Neural progenitor cell (in vitro differentiated cells): ENCODE measurements around the gene FBXW11. TPM values are rescaled to one million over a fixed set of nuclear protein-coding genes. Genes with fewer than 3 reads are reported as not detected.

Source experiments
- DNase-seq: peaks from one replicate; pipeline ENCODE4 v3.0.0-alpha.2; 2016; ENCODE audit warnings: low spot score
- H2AFZ ChIP-seq: fragments of 200-600 bp; sonication (generic); replicated peaks from 2 replicates; pipeline ENCODE4 v1.6.1; 2016; ENCODE audit warnings: antibody characterized with exemption
- H3F3A ChIP-seq: fragments of 200-600 bp; sonication (generic); 2 replicates; pipeline ENCODE4 v1.6.1; 2016; ENCODE audit warnings: antibody characterized with exemption, low read depth
- H3K27ac ChIP-seq: fragments of 200-600 bp; sonication (generic); 2 replicates; pipeline ENCODE4 v1.5.1; 2016; ENCODE audit warnings: mild to moderate bottlenecking
- H3K27me3 ChIP-seq: fragments of 200-600 bp; sonication (generic); 2 replicates; pipeline ENCODE4 v1.6.1; 2016; ENCODE audit warnings: mild to moderate bottlenecking, moderate library complexity
- H3K36me3 ChIP-seq: fragments of 200-600 bp; sonication (generic); 2 replicates; pipeline ENCODE4 v1.5.1; 2016
- H3K4me1 ChIP-seq: fragments of 200-600 bp; sonication (generic); 2 replicates; pipeline ENCODE4 v1.6.1; 2016; ENCODE audit warnings: mixed run types
- H3K4me2 ChIP-seq: fragments of 200-600 bp; sonication (generic); 2 replicates; pipeline ENCODE4 v1.6.1; 2016
- H3K4me3 ChIP-seq: fragments of 200-600 bp; sonication (generic); 2 replicates; pipeline ENCODE4 v1.5.1; 2016
- H3K79me2 ChIP-seq: fragments of 200-600 bp; sonication (generic); 2 replicates; pipeline ENCODE4 v1.6.1; 2016; ENCODE audit warnings: low read depth
- H3K9ac ChIP-seq: fragments of 200-600 bp; sonication (generic); 2 replicates; pipeline ENCODE4 v1.6.1; 2016
- H3K9me3 ChIP-seq: fragments of 200-600 bp; sonication (generic); 2 replicates; pipeline ENCODE4 v1.5.1; 2016; ENCODE audit warnings: low read depth
- H4K20me1 ChIP-seq: fragments of 200-600 bp; sonication (generic); 2 replicates; pipeline ENCODE4 v1.6.1; 2016; ENCODE audit warnings: low read depth
- H3K27ac Mint-ChIP-seq: 3 replicates; pipeline ENCODE4 v1.8.0; 2021; ENCODE audit warnings: mixed read lengths
- H3K27me3 Mint-ChIP-seq: 2 replicates; pipeline ENCODE4 v1.8.0; 2022; ENCODE audit warnings: low read depth, mild to moderate bottlenecking, inconsistent platforms, moderate library complexity, mixed read lengths; ENCODE audit not compliant: insufficient read depth
- H3K36me3 Mint-ChIP-seq: 3 replicates; pipeline ENCODE4 v1.8.0; 2021; ENCODE audit warnings: mixed read lengths
- H3K4me1 Mint-ChIP-seq: 3 replicates; pipeline ENCODE4 v1.8.0; 2021; ENCODE audit warnings: mixed read lengths
- H3K4me3 Mint-ChIP-seq: 3 replicates; pipeline ENCODE4 v1.8.0; 2021; ENCODE audit warnings: mild to moderate bottlenecking, moderate library complexity, mixed read lengths
- H3K9me3 Mint-ChIP-seq: 3 replicates; pipeline ENCODE4 v1.8.0; 2020; ENCODE audit warnings: mixed read lengths
- EZH2 ChIP-seq: fragments of 200-600 bp; sonication (generic); IDR thresholded peaks from 2 replicates; pipeline ENCODE4 v1.6.1; 2017; ENCODE audit warnings: antibody characterized with exemption, mild to moderate bottlenecking, moderate library complexity
- EZH2phosphoT487 ChIP-seq: fragments of 200-600 bp; sonication (generic); IDR thresholded peaks from 2 replicates; pipeline ENCODE4 v1.6.1; 2017; ENCODE audit warnings: antibody characterized with exemption
- total RNA-seq: library from RNA; depleted of rRNA; stranded (reverse); fragments of >200 nt; gene quantifications from 2 replicates; pipeline ENCODE4 v1.2.3, GENCODE V29; 2015; ENCODE audit warnings: low replicate concordance
- TF ChIP-seq, protein P1 (sequence below): fragments of 200-600 bp; sonication (generic); IDR thresholded peaks from 2 replicates; pipeline ENCODE4 v1.5.1; 2017; ENCODE audit warnings: antibody characterized with exemption, mild to moderate bottlenecking

Gene FBXW11
- total RNA-seq, 1 donor from 2014 or later = 79.1 TPM

- Mint-ChIP-seq H3K27ac (no peak overlapping the region), H3K9me3 (peaks cover 15% of the 10 kb centered on the region), H3K36me3 (peaks cover 20% of the 10 kb centered on the region), H3K27me3 (no peaks in the 10 kb centered on the region), H3K4me3 (no peak overlapping the region), H3K4me1 (peaks cover 5% of the 10 kb centered on the region)
- no peak overlapping the region for H2AFZ ChIP-seq
- no peak overlapping the region for H3K4me2 ChIP-seq
- no peak overlapping the region for H3K9ac ChIP-seq
- no peak for DNase-seq
- no peaks in the 10 kb centered on the region for H3K36me3 ChIP-seq
- peaks cover 36% of the 10 kb centered on the region for H4K20me1 ChIP-seq
- H3K27ac ChIP-seq = no peak overlapping the region
- no peaks in the 10 kb centered on the region for H3K27me3 ChIP-seq
- peaks cover 95% of the 10 kb centered on the region for H3K79me2 ChIP-seq
- no peaks in the 10 kb centered on the region for H3K9me3 ChIP-seq
- no peak overlapping the region for H3K4me3 ChIP-seq
- H3F3A ChIP-seq = peaks cover 3% of the 10 kb centered on the region
- H3K4me1 ChIP-seq = no peaks in the 10 kb centered on the region
- TF ChIP-seq EZH2phosphoT487 (no peak), EZH2 (no peak)
- TF ChIP-seq, protein P1, sequence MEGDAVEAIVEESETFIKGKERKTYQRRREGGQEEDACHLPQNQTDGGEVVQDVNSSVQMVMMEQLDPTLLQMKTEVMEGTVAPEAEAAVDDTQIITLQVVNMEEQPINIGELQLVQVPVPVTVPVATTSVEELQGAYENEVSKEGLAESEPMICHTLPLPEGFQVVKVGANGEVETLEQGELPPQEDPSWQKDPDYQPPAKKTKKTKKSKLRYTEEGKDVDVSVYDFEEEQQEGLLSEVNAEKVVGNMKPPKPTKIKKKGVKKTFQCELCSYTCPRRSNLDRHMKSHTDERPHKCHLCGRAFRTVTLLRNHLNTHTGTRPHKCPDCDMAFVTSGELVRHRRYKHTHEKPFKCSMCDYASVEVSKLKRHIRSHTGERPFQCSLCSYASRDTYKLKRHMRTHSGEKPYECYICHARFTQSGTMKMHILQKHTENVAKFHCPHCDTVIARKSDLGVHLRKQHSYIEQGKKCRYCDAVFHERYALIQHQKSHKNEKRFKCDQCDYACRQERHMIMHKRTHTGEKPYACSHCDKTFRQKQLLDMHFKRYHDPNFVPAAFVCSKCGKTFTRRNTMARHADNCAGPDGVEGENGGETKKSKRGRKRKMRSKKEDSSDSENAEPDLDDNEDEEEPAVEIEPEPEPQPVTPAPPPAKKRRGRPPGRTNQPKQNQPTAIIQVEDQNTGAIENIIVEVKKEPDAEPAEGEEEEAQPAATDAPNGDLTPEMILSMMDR = no peak
Measured at GRCh38 chr5:171938358-171938757, 68.1 kb downstream of the FBXW11 start.

DNA sequence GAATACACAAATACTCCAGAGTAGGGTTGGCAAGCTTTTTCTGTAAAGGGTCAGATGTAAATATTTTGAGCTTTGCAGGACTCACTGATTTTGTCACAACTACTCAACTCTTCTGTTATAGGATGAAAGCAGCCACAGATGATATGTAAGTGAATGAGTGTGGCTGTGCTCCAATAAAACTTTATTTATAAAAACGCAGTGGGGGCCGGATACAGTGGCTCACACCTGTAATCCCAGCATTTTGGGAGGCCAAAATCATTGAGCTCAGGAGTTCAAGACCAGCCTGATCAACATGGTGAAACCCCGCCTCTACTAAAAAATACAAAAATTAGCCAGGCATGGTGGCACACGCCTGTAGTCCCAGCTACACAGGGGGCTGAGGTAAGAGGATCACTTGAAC lies 69.1 kb downstream of the FBXW11 start:
- Mint-ChIP-seq H3K9me3 (peaks cover 21% of the 10 kb centered on the region), H3K27me3 (no peaks in the 10 kb centered on the region), H3K4me3 (no peak overlapping the region), H3K27ac (no peak overlapping the region), H3K4me1 (peaks cover 2% of the 10 kb centered on the region), H3K36me3 (peaks cover 22% of the 10 kb centered on the region)
- H3K36me3 ChIP-seq = no peaks in the 10 kb centered on the region
- H3K27me3 ChIP-seq = no peaks in the 10 kb centered on the region
- H3K4me1 ChIP-seq = no peaks in the 10 kb centered on the region
- H3F3A ChIP-seq = peaks cover 3% of the 10 kb centered on the region
- no peak overlapping the region for H3K27ac ChIP-seq
- peaks cover 95% of the 10 kb centered on the region for H3K79me2 ChIP-seq
- H3K9me3 ChIP-seq = no peaks in the 10 kb centered on the region
- H3K4me3 ChIP-seq = no peak overlapping the region
- no peak overlapping the region for H3K4me2 ChIP-seq
- no peak overlapping the region for H2AFZ ChIP-seq
- peaks cover 26% of the 10 kb centered on the region for H4K20me1 ChIP-seq
- no peak overlapping the region for H3K9ac ChIP-seq
- no peak for TF ChIP-seq EZH2
- TF ChIP-seq, protein P1 = no peak
- no peak for TF ChIP-seq EZH2phosphoT487
- no peak for DNase-seq

GRCh38 chr5:171934586-171934985 lies 71.9 kb downstream of the FBXW11 start:
- Histone ChIP-seq H3K27ac (no peak overlapping the region), H3K27me3 (no peaks in the 10 kb centered on the region), H3K9ac (no peak overlapping the region), H3K4me2 (no peak overlapping the region), H3K9me3 (no peaks in the 10 kb centered on the region), H4K20me1 (peaks cover 26% of the 10 kb centered on the region), H3K4me3 (no peak overlapping the region), H3F3A (peaks cover 6% of the 10 kb centered on the region), H3K36me3 (no peaks in the 10 kb centered on the region), H3K79me2 (peaks cover 100% of the 10 kb centered on the region), H3K4me1 (peaks cover 13% of the 10 kb centered on the region), H2AFZ (no peak overlapping the region)
- peaks cover 41% of the 10 kb centered on the region for H3K36me3 Mint-ChIP-seq
- H3K4me3 Mint-ChIP-seq = no peak overlapping the region
- no peak overlapping the region for H3K27ac Mint-ChIP-seq
- no peak for DNase-seq
- no peaks in the 10 kb centered on the region for H3K4me1 Mint-ChIP-seq
- TF ChIP-seq EZH2phosphoT487 (no peak), EZH2 (no peak)
- TF ChIP-seq, protein P1 = no peak
- no peaks in the 10 kb centered on the region for H3K27me3 Mint-ChIP-seq
- peaks cover 44% of the 10 kb centered on the region for H3K9me3 Mint-ChIP-seq
